ENCODE results near the gene CNOT8. TPM values are rescaled to one million over a fixed set of nuclear protein-coding genes. Genes with fewer than 3 reads are reported as not detected.
A peak's percentile ranks its signal among the peaks of the same experiment; 100 is the strongest.

The CNOT8 gene
- polyA plus RNA-seq, 1 of the 3 experiments (the other 2 are of a cell fraction) = 45.3 TPM

DNA sequence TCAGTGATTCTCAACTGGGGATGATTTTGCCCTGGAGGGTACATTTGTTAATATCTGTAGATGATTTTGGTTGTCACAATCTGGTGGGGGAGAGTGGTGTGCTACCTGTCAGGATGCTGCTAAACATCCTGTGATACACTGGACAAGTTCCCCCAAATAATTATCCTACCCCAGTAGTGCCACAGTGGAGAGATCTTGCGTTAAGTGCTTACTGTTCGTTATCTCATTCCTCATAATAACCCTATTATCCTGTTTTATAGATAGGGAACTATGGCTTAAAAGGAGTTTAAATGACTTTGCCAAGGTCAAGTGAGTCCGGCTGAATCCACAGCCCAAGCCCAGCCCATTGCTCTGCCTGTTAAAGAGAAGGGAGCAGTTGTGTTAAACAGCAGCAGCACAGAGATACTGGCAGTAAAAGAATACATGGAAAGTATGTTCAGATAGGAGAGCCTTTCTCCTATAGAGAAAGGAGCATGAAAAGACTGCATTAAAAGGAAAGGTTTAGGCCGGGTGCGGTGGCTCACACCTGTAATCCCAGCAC lies 15.4 kb downstream of the CNOT8 start:
- Histone ChIP-seq H2AFZ (ENCODE audit: low read depth) (no peak overlapping the region), H3K79me2 (ENCODE audit: insufficient read depth) (peaks cover 18% of the 10 kb centered on the region; the same call in 1 of the 2 replicates), H3K4me3 (ENCODE audit: low read depth in 2 of 2, low read length in 1 of 2) (no peak overlapping the region), H3K27ac (ENCODE audit: low read depth in 2 of 2, low read length in 1 of 2) (peak overlapping the region in 1 of 2 experiments; percentile 11; a peak in 2 of 4 replicates), H3K4me2 (no peak overlapping the region), H3K9ac (no peak overlapping the region), H4K20me1 (ENCODE audit: insufficient read depth) (no peaks in the 10 kb centered on the region), H3F3A (replicated peaks; ENCODE audit: insufficient read depth) (peaks cover 16% of the 10 kb centered on the region), H3K9me3 (0 out of 2 replicates have a peak, but pooled peaks cover 4% of the 10 kb centered on the region), H3K4me1 (ENCODE audit: control insufficient read depth in 1 of 2, insufficient read depth in 2 of 2, low read depth in 1 of 2, low read length in 1 of 2) (peaks cover 0 to 2% of the 10 kb centered on the region in 2 experiments; a peak in 2 of 4 replicates), H3K27me3 (ENCODE audit: insufficient read depth) (no peaks in the 10 kb centered on the region), H3K9me2 (no peaks in the 10 kb centered on the region), H3K36me3 (replicated peaks in 1 of 2; ENCODE audit: control insufficient read depth in 1 of 2, insufficient read depth in 2 of 2, low read length in 1 of 2) (peaks cover 50 to 71% of the 10 kb centered on the region in 2 experiments)
- peak; percentile 48 for DNase-seq
- ChIA-PET POLR2A (no interaction called here), CTCF (no interaction called here)
- 87% methylated on average over 5 of the region's 5 CpGs for WGBS (ENCODE audit: low lambda C conversion rate)
- TF ChIP-seq EP300 (IDR thresholded peaks at IDR 0.05; ENCODE audit: borderline replicate concordance in 1 of 2, low read depth in 1 of 2, low read length in 1 of 2) = peak in 1 of 2 experiments; percentile 49; a peak in 1 of 4 replicates
- TF ChIP-seq, protein P1, sequence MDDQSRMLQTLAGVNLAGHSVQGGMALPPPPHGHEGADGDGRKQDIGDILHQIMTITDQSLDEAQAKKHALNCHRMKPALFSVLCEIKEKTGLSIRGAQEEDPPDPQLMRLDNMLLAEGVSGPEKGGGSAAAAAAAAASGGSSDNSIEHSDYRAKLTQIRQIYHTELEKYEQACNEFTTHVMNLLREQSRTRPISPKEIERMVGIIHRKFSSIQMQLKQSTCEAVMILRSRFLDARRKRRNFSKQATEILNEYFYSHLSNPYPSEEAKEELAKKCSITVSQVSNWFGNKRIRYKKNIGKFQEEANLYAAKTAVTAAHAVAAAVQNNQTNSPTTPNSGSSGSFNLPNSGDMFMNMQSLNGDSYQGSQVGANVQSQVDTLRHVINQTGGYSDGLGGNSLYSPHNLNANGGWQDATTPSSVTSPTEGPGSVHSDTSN (IDR thresholded peaks at IDR 0.05) = no peak
- no peak for TF ChIP-seq USF2 (IDR thresholded peaks at IDR 0.05; ENCODE audit: borderline replicate concordance, low read depth, low read length)
- TF ChIP-seq TEAD4 (IDR thresholded peaks at IDR 0.05; ENCODE audit: borderline replicate concordance, insufficient read depth) = no peak
- peak; percentile 38; the same call in 1 of the 2 replicates for TF ChIP-seq FOXJ3 (CRISPR knock-in tag; IDR thresholded peaks at IDR 0.05)
- no peak for TF ChIP-seq SMC3 (IDR thresholded peaks at IDR 0.05; ENCODE audit: low read depth, low read length)
- no peak for TF ChIP-seq NRF1 (IDR thresholded peaks at IDR 0.05; ENCODE audit: low read depth, low read length)
- TF ChIP-seq, protein P2, sequence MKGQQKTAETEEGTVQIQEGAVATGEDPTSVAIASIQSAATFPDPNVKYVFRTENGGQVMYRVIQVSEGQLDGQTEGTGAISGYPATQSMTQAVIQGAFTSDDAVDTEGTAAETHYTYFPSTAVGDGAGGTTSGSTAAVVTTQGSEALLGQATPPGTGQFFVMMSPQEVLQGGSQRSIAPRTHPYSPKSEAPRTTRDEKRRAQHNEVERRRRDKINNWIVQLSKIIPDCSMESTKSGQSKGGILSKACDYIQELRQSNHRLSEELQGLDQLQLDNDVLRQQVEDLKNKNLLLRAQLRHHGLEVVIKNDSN (IDR thresholded peaks at IDR 0.05; ENCODE audit: borderline replicate concordance, low read depth) = no peak
- peak; percentile 13 for TF ChIP-seq CHD2 (IDR thresholded peaks at IDR 0.05; ENCODE audit: low read length, partially characterized antibody)
- no peak for TF ChIP-seq MEF2A (IDR thresholded peaks at IDR 0.05; ENCODE audit: borderline replicate concordance, low read depth)
- peak; percentile 81 for TF ChIP-seq GATA2 (CRISPR knock-in tag; IDR thresholded peaks at IDR 0.05)
- TF ChIP-seq ELF1 (IDR thresholded peaks at IDR 0.05) = no peak
- no peak for TF ChIP-seq EZH2phosphoT487 (IDR thresholded peaks at IDR 0.05; ENCODE audit: borderline replicate concordance, low read depth)
- peak; percentile 40; the same call in 1 of the 2 replicates for TF ChIP-seq MXI1 (IDR thresholded peaks at IDR 0.05; ENCODE audit: low read depth, low read length)
- TF ChIP-seq TCF12 (IDR thresholded peaks at IDR 0.05) = no peak
- TF ChIP-seq ZBTB33 (IDR thresholded peaks at IDR 0.05; ENCODE audit: borderline replicate concordance, low read depth) = no peak
- no peak for TF ChIP-seq REST (IDR thresholded peaks at IDR 0.05; ENCODE audit: low read depth, low read length)
- TF ChIP-seq FOXM1 (IDR thresholded peaks at IDR 0.05; ENCODE audit: low read depth) = no peak
- TF ChIP-seq NFIC (IDR thresholded peaks at IDR 0.05; ENCODE audit: borderline replicate concordance) = no peak
- peak; percentile 20; the same call in 1 of the 2 replicates for TF ChIP-seq RCOR1 (IDR thresholded peaks at IDR 0.05; ENCODE audit: low read length)
- TF ChIP-seq JUND (IDR thresholded peaks at IDR 0.05) = no peak
- TF ChIP-seq SIN3A (IDR thresholded peaks at IDR 0.05; ENCODE audit: borderline replicate concordance, low read depth, low read length) = no peak
- no peak for TF ChIP-seq RFX5 (IDR thresholded peaks at IDR 0.05; ENCODE audit: low read length)
- TF ChIP-seq, protein P3, sequence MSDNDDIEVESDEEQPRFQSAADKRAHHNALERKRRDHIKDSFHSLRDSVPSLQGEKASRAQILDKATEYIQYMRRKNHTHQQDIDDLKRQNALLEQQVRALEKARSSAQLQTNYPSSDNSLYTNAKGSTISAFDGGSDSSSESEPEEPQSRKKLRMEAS (IDR thresholded peaks at IDR 0.05; ENCODE audit: low read depth) = no peak
- no peak for TF ChIP-seq FOSL2 (IDR thresholded peaks at IDR 0.05; ENCODE audit: borderline replicate concordance, low read depth)
- TF ChIP-seq GABPA (IDR thresholded peaks at IDR 0.05; ENCODE audit: low read depth) = no peak
- no peak for TF ChIP-seq RAD21 (IDR thresholded peaks at IDR 0.05; ENCODE audit: low read length)
